DOHH2 (cell line): ENCODE results near the gene FKBP1B.

Experiments used
- EZH2phosphoT487 ChIP-seq: fragments of 200-600 bp; sonication (generic); IDR thresholded peaks from 2 replicates; pipeline ENCODE4 v1.6.1; 2017; ENCODE audit warnings: borderline replicate concordance, mild to moderate bottlenecking, antibody characterized with exemption, low read length, moderate library complexity, mixed read lengths
- TF ChIP-seq, protein P1 (sequence below): fragments of 200-600 bp; sonication (generic); IDR thresholded peaks from one replicate; pipeline ENCODE4 v1.5.1; 2014; ENCODE audit warnings: antibody characterized with exemption, mild to moderate bottlenecking, low read depth, low read length; ENCODE audit not compliant: poor library complexity, severe bottlenecking

DNA sequence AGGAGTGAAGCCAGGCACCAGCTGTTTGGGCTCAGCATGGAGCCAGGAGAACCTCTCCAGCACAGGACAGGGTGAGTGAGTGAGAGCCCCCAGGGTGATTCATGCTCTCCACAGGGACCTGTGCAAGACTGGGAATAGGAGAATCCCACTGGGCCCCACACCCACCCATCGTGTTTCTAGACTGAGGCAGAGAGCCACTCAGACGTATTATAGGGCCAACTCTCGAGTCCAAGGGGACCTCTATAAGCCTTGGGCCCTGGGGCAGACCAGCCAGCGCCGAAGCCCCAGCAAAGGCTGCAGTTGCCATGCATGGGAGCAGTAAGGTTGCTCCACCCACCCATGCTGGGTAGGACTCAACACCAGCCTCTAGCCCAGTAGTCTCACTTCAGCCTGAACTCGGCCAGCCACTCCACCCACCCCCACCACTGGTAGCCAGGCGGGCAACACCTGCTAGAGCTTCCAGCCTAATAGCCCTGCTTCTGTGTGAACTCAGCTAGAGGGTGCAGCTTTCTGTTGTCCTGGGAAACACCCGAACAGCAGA is 54.6 kb downstream of the FKBP1B start:
- TF ChIP-seq, protein P1, sequence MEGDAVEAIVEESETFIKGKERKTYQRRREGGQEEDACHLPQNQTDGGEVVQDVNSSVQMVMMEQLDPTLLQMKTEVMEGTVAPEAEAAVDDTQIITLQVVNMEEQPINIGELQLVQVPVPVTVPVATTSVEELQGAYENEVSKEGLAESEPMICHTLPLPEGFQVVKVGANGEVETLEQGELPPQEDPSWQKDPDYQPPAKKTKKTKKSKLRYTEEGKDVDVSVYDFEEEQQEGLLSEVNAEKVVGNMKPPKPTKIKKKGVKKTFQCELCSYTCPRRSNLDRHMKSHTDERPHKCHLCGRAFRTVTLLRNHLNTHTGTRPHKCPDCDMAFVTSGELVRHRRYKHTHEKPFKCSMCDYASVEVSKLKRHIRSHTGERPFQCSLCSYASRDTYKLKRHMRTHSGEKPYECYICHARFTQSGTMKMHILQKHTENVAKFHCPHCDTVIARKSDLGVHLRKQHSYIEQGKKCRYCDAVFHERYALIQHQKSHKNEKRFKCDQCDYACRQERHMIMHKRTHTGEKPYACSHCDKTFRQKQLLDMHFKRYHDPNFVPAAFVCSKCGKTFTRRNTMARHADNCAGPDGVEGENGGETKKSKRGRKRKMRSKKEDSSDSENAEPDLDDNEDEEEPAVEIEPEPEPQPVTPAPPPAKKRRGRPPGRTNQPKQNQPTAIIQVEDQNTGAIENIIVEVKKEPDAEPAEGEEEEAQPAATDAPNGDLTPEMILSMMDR, result no peak
- no peak for TF ChIP-seq EZH2phosphoT487
